GM06990 (cell line): ENCODE data around the gene SLC11A2.
"Not testable (repeated sequence)": the region's sequence is repeated elsewhere in the genome, so short reads cannot be mapped to it uniquely, and the experiment has no call there.

Experiments
- DNase-seq: peaks from one replicate; pipeline ENCODE4 v3.0.0-alpha.2; 2011; ENCODE audit not compliant: insufficient read length; ENCODE audit errors: extremely low read depth
- H3K27me3 ChIP-seq: replicated peaks from 2 replicates; pipeline ENCODE4 v1.6.0; 2011; ENCODE audit warnings: low read length; ENCODE audit not compliant: control insufficient read depth, insufficient read depth
- H3K36me3 ChIP-seq: 2 replicates; pipeline ENCODE4 v1.5.1; 2011; ENCODE audit warnings: low read length; ENCODE audit not compliant: control insufficient read depth, insufficient read depth
- H3K4me3 ChIP-seq: replicated peaks from 2 replicates; pipeline ENCODE4 v1.5.1; 2011; ENCODE audit warnings: low read depth, mild to moderate bottlenecking, control low read depth, low read length
- CTCF ChIP-seq: IDR thresholded peaks from 2 replicates; pipeline ENCODE4 v1.5.1; 2011; ENCODE audit warnings: low read length, control low read depth, mild to moderate bottlenecking, inconsistent platforms; ENCODE audit not compliant: insufficient read depth, poor library complexity, severe bottlenecking

Gene SLC11A2

GRCh38 chr12:51018956-51019355 is 7.2 kb downstream of the SLC11A2 start:
- Histone ChIP-seq H3K4me3 (no peak overlapping the region), H3K36me3 (no peaks in the 10 kb centered on the region), H3K27me3 (no peaks in the 10 kb centered on the region)
- TF ChIP-seq CTCF = no peak
- no peak for DNase-seq

GRCh38 chr12:51017452-51017851 is 8.7 kb downstream of the SLC11A2 start:
- TF ChIP-seq CTCF = no peak
- Histone ChIP-seq H3K27me3 (no peaks in the 10 kb centered on the region), H3K4me3 (no peak overlapping the region), H3K36me3 (no peaks in the 10 kb centered on the region)
- DNase-seq = no peak

GRCh38 chr12:51014467-51014866 is 11.7 kb downstream of the SLC11A2 start:
- not testable (repeated sequence) for H3K4me3 ChIP-seq, H3K36me3 ChIP-seq, DNase-seq, H3K27me3 ChIP-seq

GRCh38 chr12:51013441-51013840 is 12.7 kb downstream of the SLC11A2 start:
- H3K4me3 ChIP-seq = no peak overlapping the region
- no peaks in the 10 kb centered on the region for H3K36me3 ChIP-seq
- no peaks in the 10 kb centered on the region for H3K27me3 ChIP-seq
- no peak for TF ChIP-seq CTCF
- DNase-seq = no peak

GRCh38 chr12:51012570-51013236 is 13.5 kb downstream of the SLC11A2 start:
- no peak for DNase-seq
- TF ChIP-seq CTCF = no peak
- Histone ChIP-seq H3K4me3 (no peak overlapping the region), H3K27me3 (no peaks in the 10 kb centered on the region), H3K36me3 (no peaks in the 10 kb centered on the region)

- Histone ChIP-seq H3K36me3 (no peaks in the 10 kb centered on the region), H3K27me3 (no peaks in the 10 kb centered on the region), H3K4me3 (no peak overlapping the region)
- no peak for DNase-seq
- no peak for TF ChIP-seq CTCF
Measured at GRCh38 chr12:51011955-51012354, 14.2 kb downstream of the SLC11A2 start.
